SK-N-SH (cell line): ENCODE data around the gene ZBTB7B.

Experiments
- EP300 ChIP-seq, 2 experiments: IDR thresholded peaks; 2 replicates each; pipeline versions ENCODE4 v1.4.0 to v1.6.1; 2012; ENCODE audit warnings: borderline replicate concordance in 1 of 2, low read depth in 1 of 2, low read length in 1 of 2
- EZH2phosphoT487 ChIP-seq: fragments of 200-600 bp; sonication (generic); IDR thresholded peaks from 2 replicates; pipeline ENCODE4 v1.6.1; 2017; ENCODE audit warnings: low read depth, mixed run types, mild to moderate bottlenecking, antibody characterized with exemption, moderate library complexity, borderline replicate concordance
- FOXJ3 ChIP-seq: sonication (generic); formaldehyde crosslinking; IDR thresholded peaks from 2 replicates; pipeline ENCODE4 v1.5.1; 2020; ENCODE audit warnings: mild to moderate bottlenecking, missing genetic modification reagents
- POLR2AphosphoS5 ChIP-seq: IDR thresholded peaks from 2 replicates; pipeline ENCODE4 v1.6.1; 2012; ENCODE audit warnings: low read depth, low read length
- REST ChIP-seq: IDR thresholded peaks from 2 replicates; pipeline ENCODE4 v1.6.1; 2012; ENCODE audit warnings: mild to moderate bottlenecking, low read depth, low read length, moderate library complexity
- RFX5 ChIP-seq: IDR thresholded peaks from 2 replicates; pipeline ENCODE4 v1.6.1; 2012; ENCODE audit warnings: mild to moderate bottlenecking, improper control_type of control experiment, low read length
- SMC3 ChIP-seq: IDR thresholded peaks from 2 replicates; pipeline ENCODE4 v1.6.1; 2012; ENCODE audit warnings: low read depth, low read length, improper control_type of control experiment
- TAF1 ChIP-seq: IDR thresholded peaks from 2 replicates; pipeline ENCODE4 v1.6.1; 2012; ENCODE audit warnings: low read depth, mild to moderate bottlenecking, low read length, moderate library complexity, borderline replicate concordance
- TF ChIP-seq, protein P1 (sequence below): fragments of 200-600 bp; sonication (generic); IDR thresholded peaks from 2 replicates; pipeline ENCODE4 v1.6.1; 2017; ENCODE audit warnings: antibody characterized with exemption, mild to moderate bottlenecking, moderate library complexity

- TF ChIP-seq, protein P1, sequence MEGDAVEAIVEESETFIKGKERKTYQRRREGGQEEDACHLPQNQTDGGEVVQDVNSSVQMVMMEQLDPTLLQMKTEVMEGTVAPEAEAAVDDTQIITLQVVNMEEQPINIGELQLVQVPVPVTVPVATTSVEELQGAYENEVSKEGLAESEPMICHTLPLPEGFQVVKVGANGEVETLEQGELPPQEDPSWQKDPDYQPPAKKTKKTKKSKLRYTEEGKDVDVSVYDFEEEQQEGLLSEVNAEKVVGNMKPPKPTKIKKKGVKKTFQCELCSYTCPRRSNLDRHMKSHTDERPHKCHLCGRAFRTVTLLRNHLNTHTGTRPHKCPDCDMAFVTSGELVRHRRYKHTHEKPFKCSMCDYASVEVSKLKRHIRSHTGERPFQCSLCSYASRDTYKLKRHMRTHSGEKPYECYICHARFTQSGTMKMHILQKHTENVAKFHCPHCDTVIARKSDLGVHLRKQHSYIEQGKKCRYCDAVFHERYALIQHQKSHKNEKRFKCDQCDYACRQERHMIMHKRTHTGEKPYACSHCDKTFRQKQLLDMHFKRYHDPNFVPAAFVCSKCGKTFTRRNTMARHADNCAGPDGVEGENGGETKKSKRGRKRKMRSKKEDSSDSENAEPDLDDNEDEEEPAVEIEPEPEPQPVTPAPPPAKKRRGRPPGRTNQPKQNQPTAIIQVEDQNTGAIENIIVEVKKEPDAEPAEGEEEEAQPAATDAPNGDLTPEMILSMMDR: no peak
- TF ChIP-seq EP300 (IDR thresholded peaks at IDR 0.05; ENCODE audit: borderline replicate concordance in 1 of 2, low read depth in 1 of 2, low read length in 1 of 2) (no peak; a peak in 1 of 4 replicates), FOXJ3 (CRISPR knock-in tag) (no peak), SMC3 (no peak), TAF1 (peak; percentile 95), RFX5 (no peak), EZH2phosphoT487 (no peak), REST (no peak), POLR2AphosphoS5 (peak; percentile 99)
These were observed 31.8 kb upstream of the ZBTB7B start, which contains the start of gene SHC1 for GRCh38 chr1:154970631-154971340.
